DOHH2 (cell line): ENCODE results near the gene GREB1.

Source experiments
- H3F3A ChIP-seq: fragments of 200-600 bp; sonication (generic), shearing (Covaris generic); 2 replicates; pipeline ENCODE4 v1.6.0; 2016; ENCODE audit warnings: antibody characterized with exemption, mild to moderate bottlenecking; ENCODE audit not compliant: control insufficient read depth, insufficient read depth
- H3K27ac ChIP-seq: fragments of 200-600 bp; sonication (generic); 2 replicates; pipeline ENCODE4 v1.5.1; 2014; ENCODE audit warnings: low read depth, mild to moderate bottlenecking, low read length, moderate library complexity
- H3K27me3 ChIP-seq: fragments of 200-600 bp; sonication (generic); 2 replicates; pipeline ENCODE4 v1.6.1; 2014; ENCODE audit warnings: mild to moderate bottlenecking, low read length, mixed read lengths; ENCODE audit not compliant: control insufficient read depth
- H3K36me3 ChIP-seq: fragments of 200-600 bp; sonication (generic); 2 replicates; pipeline ENCODE4 v1.6.1; 2014; ENCODE audit warnings: mild to moderate bottlenecking, low read length, moderate library complexity, mixed read lengths; ENCODE audit not compliant: control insufficient read depth
- H3K4me1 ChIP-seq: fragments of 200-600 bp; sonication (generic); 2 replicates; pipeline ENCODE4 v1.6.1; 2014; ENCODE audit warnings: mild to moderate bottlenecking, low read length, mixed read lengths; ENCODE audit not compliant: control insufficient read depth
- H3K4me2 ChIP-seq: fragments of 200-600 bp; sonication (generic); 2 replicates; pipeline ENCODE4 v1.6.0; 2014; ENCODE audit warnings: mild to moderate bottlenecking, low read length, moderate library complexity
- H3K4me3 ChIP-seq: fragments of 200-600 bp; sonication (generic); 2 replicates; pipeline ENCODE4 v1.5.1; 2014; ENCODE audit warnings: mild to moderate bottlenecking, low read length, mixed read lengths
- H3K79me2 ChIP-seq: fragments of 200-600 bp; sonication (generic); 2 replicates; pipeline ENCODE4 v1.6.1; 2014; ENCODE audit warnings: mild to moderate bottlenecking, low read length, mixed read lengths; ENCODE audit not compliant: control insufficient read depth
- H3K9me2 ChIP-seq: fragments of 200-600 bp; sonication (generic); replicated peaks from 2 replicates; pipeline ENCODE4 v1.6.1; 2014; ENCODE audit warnings: mild to moderate bottlenecking, low read length, mixed read lengths; ENCODE audit not compliant: control insufficient read depth
- H3K9me3 ChIP-seq: fragments of 200-600 bp; sonication (generic); 2 replicates; pipeline ENCODE4 v1.6.1; 2014; ENCODE audit warnings: antibody characterized with exemption, low read length, mixed read lengths; ENCODE audit not compliant: control insufficient read depth, insufficient read depth
- H4K20me1 ChIP-seq: fragments of 200-600 bp; sonication (generic); 2 replicates; pipeline ENCODE4 v1.6.0; 2014; ENCODE audit warnings: low read depth, mild to moderate bottlenecking, antibody characterized with exemption, low read length, moderate library complexity; ENCODE audit not compliant: control insufficient read depth, insufficient read depth
- EZH2phosphoT487 ChIP-seq: fragments of 200-600 bp; sonication (generic); IDR thresholded peaks from 2 replicates; pipeline ENCODE4 v1.6.1; 2017; ENCODE audit warnings: borderline replicate concordance, mild to moderate bottlenecking, antibody characterized with exemption, low read length, moderate library complexity, mixed read lengths
- TF ChIP-seq, protein P1 (sequence below): fragments of 200-600 bp; sonication (generic); IDR thresholded peaks from one replicate; pipeline ENCODE4 v1.5.1; 2014; ENCODE audit warnings: antibody characterized with exemption, mild to moderate bottlenecking, low read depth, low read length; ENCODE audit not compliant: poor library complexity, severe bottlenecking

Gene GREB1

DNA sequence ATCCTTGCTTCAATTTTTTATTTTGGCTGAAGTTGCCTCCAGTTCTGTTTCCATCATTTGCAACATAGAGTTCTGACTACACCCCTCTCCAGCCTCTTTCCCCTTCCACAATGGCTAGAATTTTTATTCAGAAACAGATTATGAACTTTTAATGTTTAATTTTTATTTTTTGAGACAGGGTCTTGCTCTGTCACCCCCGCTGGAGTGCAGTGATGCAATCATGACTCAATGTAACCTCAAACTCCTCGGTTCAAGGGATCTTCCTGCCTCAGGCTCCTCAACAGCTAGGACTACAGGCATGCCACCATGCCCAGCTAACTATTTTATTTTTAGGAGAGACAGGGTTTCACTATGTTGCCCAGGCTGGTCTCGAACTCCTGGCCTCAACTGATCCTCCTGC is 133.3 kb downstream of the GREB1 start:
- Histone ChIP-seq H3K36me3 (no peaks in the 10 kb centered on the region), H4K20me1 (no peaks in the 10 kb centered on the region), H3K4me2 (no peak overlapping the region), H3K4me3 (no peak overlapping the region), H3F3A (no peaks in the 10 kb centered on the region), H3K9me2 (no peaks in the 10 kb centered on the region), H3K9me3 (peaks cover 3% of the 10 kb centered on the region; the same call in 1 of the 2 replicates), H3K79me2 (no peaks in the 10 kb centered on the region), H3K27ac (no peak overlapping the region), H3K4me1 (peaks cover 2% of the 10 kb centered on the region), H3K27me3 (0 out of 2 replicates have a peak, but pooled peaks cover 2% of the 10 kb centered on the region)
- TF ChIP-seq, protein P1, sequence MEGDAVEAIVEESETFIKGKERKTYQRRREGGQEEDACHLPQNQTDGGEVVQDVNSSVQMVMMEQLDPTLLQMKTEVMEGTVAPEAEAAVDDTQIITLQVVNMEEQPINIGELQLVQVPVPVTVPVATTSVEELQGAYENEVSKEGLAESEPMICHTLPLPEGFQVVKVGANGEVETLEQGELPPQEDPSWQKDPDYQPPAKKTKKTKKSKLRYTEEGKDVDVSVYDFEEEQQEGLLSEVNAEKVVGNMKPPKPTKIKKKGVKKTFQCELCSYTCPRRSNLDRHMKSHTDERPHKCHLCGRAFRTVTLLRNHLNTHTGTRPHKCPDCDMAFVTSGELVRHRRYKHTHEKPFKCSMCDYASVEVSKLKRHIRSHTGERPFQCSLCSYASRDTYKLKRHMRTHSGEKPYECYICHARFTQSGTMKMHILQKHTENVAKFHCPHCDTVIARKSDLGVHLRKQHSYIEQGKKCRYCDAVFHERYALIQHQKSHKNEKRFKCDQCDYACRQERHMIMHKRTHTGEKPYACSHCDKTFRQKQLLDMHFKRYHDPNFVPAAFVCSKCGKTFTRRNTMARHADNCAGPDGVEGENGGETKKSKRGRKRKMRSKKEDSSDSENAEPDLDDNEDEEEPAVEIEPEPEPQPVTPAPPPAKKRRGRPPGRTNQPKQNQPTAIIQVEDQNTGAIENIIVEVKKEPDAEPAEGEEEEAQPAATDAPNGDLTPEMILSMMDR, result no peak
- no peak for TF ChIP-seq EZH2phosphoT487

DNA sequence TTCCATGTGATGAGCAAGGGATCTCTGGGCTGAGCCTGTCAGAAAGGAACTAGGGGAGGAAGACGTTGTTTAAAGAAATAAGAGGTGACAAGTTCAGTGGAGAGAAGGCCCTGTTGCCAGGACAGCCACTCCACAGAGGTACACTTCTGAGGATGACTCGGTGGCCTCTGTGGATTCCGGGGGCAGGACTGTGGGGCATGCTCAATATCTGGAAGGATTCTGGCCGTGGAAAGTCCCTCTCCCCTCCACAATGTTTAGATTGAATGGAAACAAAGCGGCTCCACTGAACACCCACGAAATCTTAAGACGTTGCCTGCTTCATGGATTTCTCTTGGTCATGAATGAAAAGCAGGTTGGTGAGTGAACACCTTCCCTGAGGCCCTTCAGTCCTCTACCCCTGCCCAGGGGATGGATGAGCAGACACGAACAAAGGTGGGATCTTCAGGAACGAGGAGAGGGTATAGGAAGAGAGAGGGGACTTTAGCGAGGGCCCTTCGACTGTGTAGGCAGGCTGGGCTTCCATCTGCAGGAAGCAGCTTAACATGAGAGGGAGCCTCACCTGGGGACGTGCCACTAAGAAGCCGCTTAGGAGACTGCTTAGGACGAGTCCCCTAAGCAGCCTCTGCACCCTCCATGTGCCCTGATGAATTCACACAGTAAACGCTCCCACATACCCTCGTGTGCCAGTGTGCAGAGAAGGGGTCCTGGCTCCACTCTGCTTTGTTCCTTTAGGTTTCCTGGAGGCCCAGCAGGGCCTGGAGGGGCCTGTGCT is 134.2 kb downstream of the GREB1 start:
- Histone ChIP-seq H3K4me1 (peaks cover 11% of the 10 kb centered on the region), H3K4me2 (no peak overlapping the region), H3K27ac (no peak overlapping the region), H3K27me3 (0 out of 2 replicates have a peak, but pooled peaks cover 2% of the 10 kb centered on the region), H3K9me3 (peaks cover 2% of the 10 kb centered on the region; the same call in 1 of the 2 replicates), H3K79me2 (no peaks in the 10 kb centered on the region), H3K36me3 (no peaks in the 10 kb centered on the region), H4K20me1 (no peaks in the 10 kb centered on the region), H3K9me2 (no peaks in the 10 kb centered on the region), H3K4me3 (no peak overlapping the region), H3F3A (no peaks in the 10 kb centered on the region)
- TF ChIP-seq, protein P1, result no peak
- TF ChIP-seq EZH2phosphoT487, result no peak

DNA sequence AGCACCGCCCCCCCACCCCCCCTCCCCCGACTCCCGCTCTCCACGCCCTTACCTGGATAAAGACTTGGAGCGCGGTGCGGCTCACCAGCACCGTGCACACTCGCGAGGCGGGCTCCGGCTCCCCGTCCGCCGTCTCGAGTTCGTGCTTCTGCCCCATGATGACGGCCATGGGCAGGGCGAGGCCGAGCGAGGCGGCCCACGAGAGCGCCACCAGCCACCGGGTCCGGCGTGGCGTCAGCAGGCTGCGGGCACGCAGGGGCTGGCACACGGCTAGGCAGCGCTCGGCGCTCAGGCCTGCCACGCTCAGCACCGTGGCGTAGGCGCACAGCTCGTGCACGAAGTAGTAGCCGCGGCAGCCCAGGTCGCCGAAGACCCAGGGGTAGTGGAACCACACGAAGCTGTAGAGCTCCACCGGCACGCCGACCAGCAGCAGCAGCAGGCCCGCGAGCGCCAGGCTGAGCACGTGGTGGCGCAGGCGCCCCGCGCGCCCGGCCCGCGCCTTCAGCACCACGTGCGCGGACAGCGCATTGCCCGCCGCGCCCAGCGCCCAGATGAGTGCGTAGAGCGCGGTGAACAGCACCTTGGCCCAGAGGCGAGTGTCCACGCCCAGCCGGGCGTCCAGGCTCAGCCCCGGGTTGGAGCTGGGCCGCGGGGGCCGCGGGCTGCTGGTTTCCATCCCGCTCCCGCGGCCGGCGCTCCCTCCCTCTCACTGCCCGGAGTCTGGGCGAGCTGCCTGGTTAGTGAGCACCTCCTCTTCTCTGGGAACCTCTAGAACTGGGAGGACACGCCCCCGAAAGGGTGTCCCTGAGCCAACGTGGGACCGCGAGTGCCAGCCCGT is 135.8 kb downstream of the GREB1 start, which contains the start of gene NTSR2:
NTSR2 (minus strand) TSS at position 742 of the 838 bp plus-strand sequence; CDS start at position 676, 66 bp downstream.
- TF ChIP-seq, protein P1, result no peak
- no peak for TF ChIP-seq EZH2phosphoT487
- Histone ChIP-seq H3K9me3 (no peaks in the 10 kb centered on the region), H4K20me1 (no peaks in the 10 kb centered on the region), H3K9me2 (no peaks in the 10 kb centered on the region), H3K27ac (no peak within 1 kb of the TSS), H3K4me3 (no peak within 1 kb of the TSS), H3K79me2 (no peaks in the 10 kb centered on the region), H3F3A (no peaks in the 10 kb centered on the region), H3K4me1 (peaks cover 13% of the 10 kb centered on the region), H3K36me3 (no peaks in the 10 kb centered on the region), H3K27me3 (0 out of 2 replicates have a peak, but pooled peaks cover 2% of the 10 kb centered on the region), H3K4me2 (no peak within 1 kb of the TSS)
